HT1080 (cell line): ENCODE results near the gene CFAP47. TPM values are rescaled to one million over a fixed set of nuclear protein-coding genes. Genes with fewer than 3 reads are reported as not detected.
A peak's percentile ranks its signal among the peaks of the same experiment; 100 is the strongest.
"Not testable (repeated sequence)": the region's sequence is repeated elsewhere in the genome, so short reads cannot be mapped to it uniquely, and the experiment has no call there.

ENCODE experiments used
- DNase-seq: peaks from one replicate; pipeline ENCODE4 v3.0.0-alpha.2; 2015; ENCODE audit warnings: low read depth
- polyA plus RNA-seq, 2 experiments: library from polyadenylated mRNA; depleted of rRNA; stranded (reverse); fragments of >200 nt; gene quantifications; 2 replicates each; pipeline ENCODE4 v1.2.3, GENCODE V29; 2015
- total RNA-seq: library from RNA; depleted of rRNA; stranded (reverse); fragments of >200 nt; shearing (Covaris generic); gene quantifications from 2 replicates; pipeline ENCODE4 v1.2.3, GENCODE V29; 2014; rRNA removed

CFAP47 gene
- total RNA-seq: under 0.01 and 0.10 TPM in 2 replicates
- polyA plus RNA-seq (2015; cell fraction: cytosol; rRNA removed): under 0.01 and 0.06 TPM in 2 replicates
- 0.16 and 0.28 TPM in 2 replicates for polyA plus RNA-seq (2015; cell fraction: nucleus; rRNA removed)

DNA sequence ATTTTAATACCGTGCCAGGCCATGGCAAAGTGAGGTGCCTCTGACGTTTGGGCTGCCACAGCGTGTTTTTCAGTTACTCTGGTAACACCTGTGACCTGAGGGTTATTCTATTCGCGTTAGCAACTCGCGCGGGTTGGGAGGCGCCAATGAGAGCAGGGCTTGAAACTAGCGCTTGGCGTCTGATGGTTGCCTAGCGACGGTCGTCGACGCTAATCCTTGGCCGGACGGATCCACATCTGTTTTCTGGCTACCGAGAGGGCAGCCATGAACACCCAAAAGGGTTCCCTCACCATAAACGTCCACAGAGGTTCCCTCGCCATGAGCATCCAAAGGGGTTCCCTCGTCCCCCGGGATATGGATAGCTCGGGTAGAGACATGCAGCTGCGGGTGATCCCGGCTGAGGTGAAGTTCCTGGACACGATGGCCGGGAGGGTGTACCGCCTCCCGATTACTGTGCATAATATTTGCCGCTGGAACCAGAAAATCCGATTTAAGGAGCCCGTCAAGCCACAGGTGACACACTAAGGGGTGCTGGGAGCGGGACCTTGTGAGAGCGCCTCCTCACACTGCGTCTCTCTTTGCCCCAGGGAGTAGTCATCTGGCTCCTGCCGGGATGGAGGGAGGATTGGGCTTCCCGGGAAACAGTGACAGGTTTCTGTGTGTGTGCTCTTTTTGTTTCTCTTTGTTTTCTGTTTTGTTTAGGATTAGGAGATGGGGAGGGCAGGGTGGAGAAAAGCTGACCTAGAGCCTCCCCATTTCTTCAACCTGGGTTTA is at the start of gene CFAP47:
Gene CFAP47, plus strand, starts transcription at position 199 of the 774 bp plus-strand sequence. Its CDS starts 66 bp downstream, at position 265.
- peak; percentile 1 for DNase-seq

DNA sequence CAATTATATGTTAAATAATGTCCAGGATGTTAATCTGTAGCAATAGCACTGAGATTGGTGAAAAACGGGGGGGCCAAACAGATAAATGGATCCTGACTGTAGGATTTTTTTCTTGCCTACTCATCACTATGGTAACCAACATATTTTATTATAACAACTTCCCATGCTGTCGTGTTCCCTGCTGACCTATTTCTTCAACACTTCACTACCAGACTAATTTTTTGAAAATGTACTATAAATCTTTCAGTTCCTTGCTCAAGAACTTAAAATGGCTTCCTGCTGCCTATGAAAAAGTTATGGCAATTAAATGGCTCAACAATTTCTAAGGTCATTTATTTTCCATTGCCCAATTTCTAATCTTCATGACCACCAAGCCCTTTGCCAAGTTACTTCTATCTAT is 38.9 kb upstream of the CFAP47 start:
- DNase-seq: no peak

DNA sequence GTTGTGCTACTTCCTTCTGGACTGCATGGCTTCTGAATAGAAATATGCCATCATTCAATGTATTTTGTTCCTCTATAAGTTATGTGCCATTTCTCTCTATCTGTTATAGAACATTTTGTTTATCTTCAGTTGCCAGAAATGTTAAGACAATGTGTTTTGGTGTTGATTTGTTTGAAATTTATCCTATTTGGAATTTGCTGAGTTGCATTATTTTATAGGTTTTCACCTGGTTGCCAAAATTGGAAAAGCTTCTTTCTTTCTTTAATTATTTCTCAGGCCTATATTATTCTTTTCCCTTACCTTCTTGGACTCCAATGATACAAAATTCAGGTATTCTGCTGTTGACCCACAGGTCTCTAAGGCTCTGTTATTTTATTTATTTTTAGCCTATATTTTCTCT is 33.4 kb upstream of the CFAP47 start:
- no peak for DNase-seq

DNA sequence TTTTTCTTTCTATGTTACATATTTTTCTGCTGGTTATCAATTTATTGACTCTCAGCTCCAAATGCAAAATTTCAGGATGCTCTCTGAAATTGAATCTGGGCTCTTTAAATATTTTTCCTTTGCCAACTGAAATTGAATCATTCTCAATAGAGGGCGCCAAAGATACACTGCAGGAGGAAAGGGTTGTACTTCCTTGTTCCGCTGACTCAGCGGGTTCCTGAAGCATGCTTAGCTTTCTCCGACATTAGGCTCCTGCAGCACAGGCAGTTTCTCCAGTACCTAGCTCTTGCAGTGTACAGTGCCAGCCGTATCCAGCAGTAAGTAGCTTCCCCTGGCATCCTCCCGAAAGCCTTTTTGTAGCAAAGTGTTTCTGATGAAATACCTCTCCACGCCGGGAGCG is 28.8 kb upstream of the CFAP47 start:
- DNase-seq: peak; percentile 53

DNA sequence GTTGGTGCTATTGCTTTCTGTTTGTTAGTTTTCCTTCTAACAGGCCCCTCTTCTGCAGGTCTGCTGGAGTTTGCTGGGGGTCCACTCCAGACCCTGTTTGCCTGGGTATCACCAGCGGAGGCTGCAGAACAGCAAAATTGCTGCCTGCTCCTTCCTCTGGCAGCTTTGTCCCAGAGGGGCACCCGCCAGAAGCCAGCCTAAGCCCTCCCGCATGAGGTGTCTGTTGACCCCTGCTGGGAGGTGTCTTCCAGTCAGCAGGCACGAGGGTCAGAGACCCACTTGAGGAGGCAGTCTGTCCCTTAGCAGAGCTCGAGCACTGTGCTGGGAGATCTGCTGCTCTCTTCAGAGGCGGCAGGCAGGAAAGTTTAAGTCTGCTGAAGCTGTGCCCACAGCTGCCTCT is 67.3 kb downstream of the CFAP47 start:
- not testable (repeated sequence) for DNase-seq

- no peak for DNase-seq
Measured at GRCh38 chrX:36007207-36007606, 87.7 kb downstream of the CFAP47 start.

DNA sequence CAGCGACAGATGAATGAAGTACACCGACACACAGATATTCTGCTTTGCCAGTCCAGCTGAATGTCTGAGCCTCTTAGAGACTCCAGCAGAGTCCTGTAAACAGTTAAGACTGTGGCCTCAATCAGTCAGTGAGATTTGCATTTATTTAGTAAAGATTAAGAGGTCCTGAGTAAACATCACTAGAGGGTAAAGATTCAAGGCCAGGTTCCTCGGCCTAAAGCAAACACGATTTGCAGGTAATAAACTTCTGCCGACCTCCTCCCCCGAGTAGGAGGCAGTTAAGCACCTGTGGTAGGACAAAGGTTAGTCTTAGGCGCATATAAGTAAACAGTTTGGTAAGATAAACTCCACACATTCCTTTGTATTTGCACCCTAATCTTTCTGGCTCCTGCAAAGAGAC is 99.6 kb downstream of the CFAP47 start:
- DNase-seq: no peak

DNA sequence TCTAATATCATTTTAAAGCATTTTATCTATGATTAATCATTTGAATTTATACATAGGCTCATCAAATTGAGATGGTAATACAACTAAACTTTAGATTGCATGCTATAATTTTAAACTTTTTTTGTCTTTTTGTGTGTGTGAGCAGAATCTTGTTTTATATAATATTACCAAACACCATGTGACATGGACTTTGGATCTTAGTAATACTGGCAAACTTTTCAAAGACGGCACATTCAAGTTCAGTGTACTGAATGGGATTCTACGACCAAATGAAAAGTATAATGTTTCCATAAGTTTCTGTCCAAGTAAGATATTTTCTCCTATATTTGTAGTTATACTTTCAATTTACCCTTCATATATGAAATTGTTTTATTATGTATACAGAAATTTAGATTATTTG is 116.0 kb downstream of the CFAP47 start:
- DNase-seq: no peak

DNA sequence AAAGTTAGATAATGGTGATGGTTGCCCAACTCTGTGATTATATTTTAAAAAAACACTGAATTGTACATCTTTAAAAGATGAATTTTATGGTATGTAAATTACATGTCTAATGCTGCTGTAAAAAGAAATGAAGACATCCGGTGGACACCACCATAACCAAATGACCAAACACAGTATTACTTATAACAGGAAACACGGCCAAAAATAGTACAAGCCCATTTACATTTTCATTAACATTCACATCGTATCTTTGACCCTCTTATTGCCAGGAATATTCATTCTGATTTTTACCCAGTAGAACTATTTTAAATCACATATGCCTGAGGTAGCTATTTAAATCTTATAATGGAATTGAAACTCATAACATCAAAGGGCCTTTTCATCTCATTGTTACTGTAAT is 143.2 kb downstream of the CFAP47 start:
- no peak for DNase-seq

GRCh38 chrX:36071061-36071460 is 151.5 kb downstream of the CFAP47 start:
- DNase-seq: no peak

DNA sequence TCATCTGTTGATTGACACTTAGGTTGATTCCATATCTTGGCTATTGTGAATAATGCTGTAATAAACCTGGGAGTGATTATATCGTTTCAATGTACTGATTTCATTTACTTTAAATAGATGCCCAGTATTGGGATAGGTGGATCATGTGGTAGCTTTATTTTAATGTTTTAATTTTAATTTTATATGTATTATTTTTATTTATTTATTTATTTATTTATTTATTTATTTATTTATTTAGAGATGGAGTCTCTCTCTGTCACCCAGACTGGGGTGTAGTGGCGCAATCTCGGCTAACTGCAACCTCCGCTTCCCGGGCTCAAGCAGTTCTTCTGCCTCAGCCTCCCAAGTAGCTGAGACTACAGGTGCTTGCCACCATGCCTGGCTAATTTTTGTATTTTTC is 155.5 kb downstream of the CFAP47 start:
- DNase-seq: not testable (repeated sequence)

DNA sequence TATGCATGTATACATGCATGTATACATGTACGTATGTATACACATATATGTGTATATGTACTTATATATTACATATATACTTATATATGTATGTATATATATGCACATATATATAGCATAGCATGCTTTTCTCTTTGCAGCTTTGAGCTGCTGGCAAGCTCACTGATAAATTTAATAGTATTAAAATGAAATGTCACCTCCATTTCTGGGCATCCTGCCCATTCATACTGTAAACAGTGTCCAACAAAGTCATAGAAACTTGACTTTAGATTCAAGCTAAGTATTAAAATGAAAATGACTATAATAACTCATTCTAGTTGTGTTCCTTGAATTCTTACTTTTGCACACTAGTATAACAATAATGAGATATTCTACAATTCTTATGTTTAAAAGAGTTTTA is 163.7 kb downstream of the CFAP47 start:
- DNase-seq: no peak

GRCh38 chrX:36087366-36087765 is 167.8 kb downstream of the CFAP47 start:
- DNase-seq: peak; percentile 0

GRCh38 chrX:36088939-36089338 is 169.4 kb downstream of the CFAP47 start:
- DNase-seq: not testable (repeated sequence)

DNA sequence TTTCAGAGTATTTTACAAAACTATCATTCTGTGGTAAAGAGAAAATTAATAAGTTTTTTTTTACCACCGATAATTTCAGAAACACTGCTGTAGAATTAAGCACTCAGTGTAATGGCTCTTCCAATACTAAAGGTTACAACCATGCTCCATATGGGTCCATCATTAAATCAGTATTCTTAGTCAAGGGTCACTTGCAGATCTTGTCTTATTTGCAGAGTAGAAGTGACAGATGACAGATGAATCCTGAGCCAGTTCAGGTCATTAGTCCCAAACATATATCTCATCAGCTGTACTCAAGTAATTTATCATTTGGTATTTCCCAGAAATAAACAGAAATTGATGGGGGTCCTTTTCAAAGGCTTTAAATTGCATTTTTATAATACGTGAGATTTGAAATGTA is 182.9 kb downstream of the CFAP47 start:
- no peak for DNase-seq

- no peak for DNase-seq
Measured at GRCh38 chrX:36116222-36116621, 196.7 kb downstream of the CFAP47 start.

GRCh38 chrX:36159254-36159653 is 239.7 kb downstream of the CFAP47 start:
- DNase-seq: no peak

- DNase-seq: peak; percentile 84
Measured at GRCh38 chrX:36160081-36160480, 240.5 kb downstream of the CFAP47 start.

- no peak for DNase-seq
Measured at GRCh38 chrX:36198575-36198974, 279.0 kb downstream of the CFAP47 start.

DNA sequence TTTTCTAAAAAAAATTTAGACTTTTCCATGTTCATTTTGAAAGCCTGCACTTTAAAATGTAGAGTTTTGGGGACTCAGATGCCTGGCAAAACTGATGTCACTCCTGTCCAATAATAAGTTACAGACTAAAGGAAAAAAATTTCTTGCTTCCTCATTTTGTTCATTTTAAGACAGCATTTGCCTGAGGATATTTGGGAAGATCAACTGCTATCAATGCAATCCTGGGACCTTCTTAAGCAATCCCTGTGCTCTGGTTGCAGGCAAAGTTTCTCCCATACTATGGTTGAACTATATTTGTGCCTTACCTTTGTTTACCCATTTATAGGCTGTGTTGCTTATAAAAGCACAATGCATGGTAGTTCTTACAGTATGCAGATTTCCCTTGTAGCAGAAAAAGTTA is 280.4 kb downstream of the CFAP47 start:
- DNase-seq: no peak

GRCh38 chrX:36214924-36215323 is 295.4 kb downstream of the CFAP47 start:
- no peak for DNase-seq

GRCh38 chrX:36218801-36219200 is 299.3 kb downstream of the CFAP47 start:
- no peak for DNase-seq

DNA sequence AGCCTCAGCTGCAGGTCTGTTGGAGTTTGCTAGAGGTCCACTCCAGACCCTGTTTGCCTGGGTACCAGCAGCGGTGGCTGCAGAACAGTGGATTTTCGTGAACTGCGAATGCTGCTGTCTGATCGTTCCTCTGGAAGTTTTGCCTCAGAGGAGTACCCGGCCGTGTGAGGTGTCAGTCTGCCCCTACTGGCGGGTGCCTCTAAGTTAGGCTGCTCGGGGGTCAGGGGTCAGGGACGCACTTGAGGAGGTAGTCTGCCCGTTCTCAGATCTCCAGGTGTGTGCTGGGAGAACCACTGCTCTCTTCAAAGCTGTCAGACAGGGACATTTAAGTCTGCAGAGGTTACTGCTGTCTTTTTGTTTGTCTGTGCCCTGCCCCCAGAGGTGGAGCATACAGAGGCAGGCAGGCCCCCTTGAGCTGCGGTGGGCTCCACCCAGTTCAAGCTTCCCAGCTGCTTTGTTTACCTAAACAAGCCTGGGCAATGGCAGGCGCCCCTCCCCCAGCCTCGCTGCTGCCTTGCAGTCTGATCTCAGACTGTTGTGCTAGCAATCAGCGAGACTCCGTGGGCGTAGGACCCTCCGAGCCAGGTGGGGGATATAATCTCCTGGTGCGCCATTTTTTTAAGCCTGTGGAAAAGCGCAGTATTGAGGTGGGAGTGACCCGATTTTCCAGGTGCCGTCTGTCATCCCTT is 315.4 kb downstream of the CFAP47 start:
- not testable (repeated sequence) for DNase-seq
